Activated T-cell treated with anti-CD3 and anti-CD28 coated beads, Interleukin-2, amount 50 U/mL, for 1 hour (primary cell): ENCODE measurements around the gene RFNG.

Source experiments
- DNase-seq: peaks from one replicate; pipeline ENCODE4 v3.0.0-alpha.2; 2020

Gene RFNG

DNA sequence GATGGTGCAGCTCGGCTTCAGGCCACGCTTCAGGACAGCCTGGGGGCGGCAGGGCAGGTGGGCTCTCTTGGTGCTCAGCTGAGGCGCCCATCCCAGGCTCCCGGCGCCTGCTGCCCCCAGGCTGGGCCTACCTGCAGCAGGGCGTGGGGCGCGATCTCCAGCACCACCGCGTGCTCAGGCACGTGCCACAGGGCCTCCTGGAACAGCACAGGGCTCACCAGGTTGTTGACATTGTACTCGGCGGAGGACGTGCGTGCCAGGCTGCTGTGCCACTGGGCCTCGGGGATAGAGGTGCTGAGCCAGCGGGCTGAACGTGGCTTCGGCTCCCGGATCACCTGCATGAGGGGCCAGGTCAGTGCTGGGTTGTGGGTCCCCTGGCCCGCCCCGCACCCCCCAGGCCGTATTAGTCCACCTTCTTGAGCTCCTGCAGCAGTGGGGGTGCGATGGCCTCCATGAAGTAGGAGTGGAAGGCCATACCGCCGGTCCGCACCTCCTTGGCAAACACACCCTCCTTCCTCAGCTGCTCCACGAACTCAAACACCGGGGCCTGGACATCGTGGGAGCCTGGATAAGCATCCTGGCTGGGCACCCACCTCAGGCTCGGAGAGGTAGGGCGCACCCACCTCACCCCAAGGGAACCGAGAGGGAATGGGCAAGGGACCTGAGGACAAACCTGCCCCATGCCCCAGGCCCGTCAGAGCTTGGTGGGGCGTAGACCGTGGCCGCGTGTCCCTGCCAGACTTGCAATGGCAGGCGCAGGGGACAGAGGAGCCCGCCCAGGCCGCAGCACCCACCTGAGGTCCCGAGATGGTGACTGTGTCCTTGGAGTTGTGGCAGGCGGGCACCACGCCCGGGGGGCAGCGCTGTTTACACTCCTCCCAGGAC lies 37.5 kb upstream of the RFNG start:
- DNase-seq, result no peak

DNA sequence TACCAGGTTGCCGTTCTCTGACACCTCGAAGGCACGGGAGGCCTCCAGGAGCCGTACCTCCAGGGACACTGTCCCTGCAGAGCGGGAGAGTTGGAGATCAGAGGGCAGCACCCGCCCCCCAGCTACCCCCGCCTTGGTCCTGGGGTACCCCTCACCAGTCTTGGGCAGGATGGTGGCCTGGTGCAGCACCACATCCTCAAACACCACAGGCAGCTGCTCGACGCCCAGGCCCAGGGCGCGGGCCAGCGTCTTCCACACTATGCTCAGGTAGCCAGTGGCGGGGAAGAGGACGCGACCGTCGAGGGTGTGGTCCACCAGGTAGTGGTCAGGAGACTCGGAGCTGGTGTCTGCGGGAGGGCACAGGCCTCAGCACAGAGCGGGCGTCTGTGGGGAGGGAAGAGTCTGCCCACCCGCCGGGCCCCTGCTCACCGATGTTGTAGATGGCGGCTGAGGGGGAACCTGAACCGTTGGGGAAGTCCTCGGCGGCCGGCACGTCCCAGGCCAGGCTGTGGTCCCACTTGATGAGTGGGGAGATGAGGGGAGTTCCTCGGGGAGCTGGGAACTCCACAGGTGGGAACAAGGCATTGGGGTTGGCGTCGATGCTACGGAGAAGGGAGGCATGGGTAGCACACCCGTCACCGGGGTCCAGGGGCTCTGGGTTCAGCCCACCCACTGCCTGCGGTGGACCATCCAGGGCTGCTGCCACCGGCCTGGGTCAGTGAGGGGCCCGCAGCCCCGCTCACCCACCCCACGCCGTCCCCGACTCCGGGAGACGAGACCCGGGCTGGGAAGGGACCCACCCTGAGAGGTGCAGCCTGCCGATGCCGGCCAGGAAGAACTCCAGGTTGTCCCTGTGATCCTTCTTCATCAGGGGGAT lies 36.6 kb upstream of the RFNG start:
- DNase-seq, result no peak

DNA sequence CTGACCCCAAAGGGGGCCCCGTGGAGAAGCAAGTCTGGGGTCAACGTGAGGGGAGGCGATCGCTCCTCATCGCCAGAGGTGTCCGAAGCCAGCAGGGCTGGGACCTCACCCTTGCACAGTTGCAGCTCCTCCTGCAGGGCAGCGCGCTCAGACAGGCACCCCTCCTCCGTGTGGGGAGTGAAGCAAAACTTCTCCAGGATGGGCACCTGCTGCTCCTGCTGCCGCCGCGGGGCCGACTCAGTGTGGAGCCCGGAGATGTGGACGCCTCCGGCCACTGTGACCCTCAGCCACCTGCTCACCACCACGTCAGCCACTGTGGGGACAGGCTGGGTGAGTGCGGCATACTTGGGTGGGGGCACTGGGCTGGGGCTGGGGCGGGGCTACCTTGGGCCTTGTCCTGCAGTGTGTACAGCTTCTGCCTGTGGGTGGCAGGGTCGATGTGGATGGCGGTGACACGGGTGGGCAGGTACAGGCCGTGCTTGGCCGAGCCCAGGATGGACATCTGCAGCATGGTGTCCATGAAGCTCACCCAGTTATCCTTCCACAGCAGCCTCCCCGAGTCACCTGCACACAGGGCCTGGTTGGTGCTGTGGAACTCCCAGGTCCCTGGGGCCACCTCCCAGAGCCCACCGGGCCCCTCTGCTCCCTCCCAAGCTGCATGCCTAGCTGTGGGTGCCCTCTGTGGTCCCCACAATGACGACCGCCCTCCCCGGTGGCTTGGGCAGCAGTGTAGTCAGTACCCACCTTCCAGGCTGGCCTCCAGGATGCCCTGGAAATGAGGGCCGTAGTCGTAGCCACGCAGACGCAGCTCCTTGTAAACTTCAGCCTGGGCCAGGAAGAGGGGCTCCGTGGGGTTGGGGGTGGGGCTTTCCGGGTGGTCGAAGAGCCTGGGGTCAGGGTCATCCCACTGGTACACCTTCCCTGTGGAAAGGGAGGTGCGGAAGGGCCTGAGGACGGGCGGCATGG lies 35.6 kb upstream of the RFNG start:
- DNase-seq, result no peak

DNA sequence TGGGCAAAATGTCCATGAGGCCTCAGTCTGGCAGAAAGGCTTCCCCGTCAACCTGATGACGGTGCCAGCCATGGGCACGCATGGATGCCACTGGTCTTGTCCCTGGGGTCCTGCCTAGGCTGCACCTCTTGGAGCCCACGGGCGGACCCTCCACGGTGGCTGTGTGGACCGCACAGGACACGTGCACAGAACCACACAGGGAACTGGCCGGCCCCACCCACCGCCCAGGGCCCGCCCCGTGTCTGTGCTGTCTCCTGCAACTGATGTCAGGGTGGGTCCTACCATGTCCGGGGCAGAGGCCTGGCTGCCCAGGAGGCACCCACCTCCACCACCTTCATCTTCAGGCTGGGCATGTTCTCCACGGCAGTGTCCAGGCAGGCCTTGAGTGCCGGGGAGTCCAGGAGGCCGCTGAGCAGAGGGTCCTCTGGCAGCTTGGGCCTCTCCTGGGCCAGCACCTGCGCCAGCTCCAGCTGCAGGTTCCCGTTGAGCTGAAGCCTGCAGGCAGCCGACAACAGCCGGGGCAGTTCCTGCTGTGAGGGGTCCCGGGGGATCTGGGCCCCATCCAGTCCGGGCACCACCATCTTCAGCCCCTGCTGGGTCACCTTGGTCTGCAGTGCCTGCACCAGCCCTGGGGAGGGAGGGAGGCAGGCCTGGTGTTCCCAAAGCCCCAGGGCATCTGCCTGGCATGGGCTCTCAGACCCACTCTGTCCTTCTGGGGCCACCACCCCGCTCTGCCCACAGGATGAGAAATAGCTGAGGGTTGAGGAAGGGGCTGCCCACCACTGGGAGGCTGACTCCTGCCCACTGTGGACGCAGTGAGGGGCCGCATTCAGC lies 34.5 kb upstream of the RFNG start:
- no peak for DNase-seq

DNA sequence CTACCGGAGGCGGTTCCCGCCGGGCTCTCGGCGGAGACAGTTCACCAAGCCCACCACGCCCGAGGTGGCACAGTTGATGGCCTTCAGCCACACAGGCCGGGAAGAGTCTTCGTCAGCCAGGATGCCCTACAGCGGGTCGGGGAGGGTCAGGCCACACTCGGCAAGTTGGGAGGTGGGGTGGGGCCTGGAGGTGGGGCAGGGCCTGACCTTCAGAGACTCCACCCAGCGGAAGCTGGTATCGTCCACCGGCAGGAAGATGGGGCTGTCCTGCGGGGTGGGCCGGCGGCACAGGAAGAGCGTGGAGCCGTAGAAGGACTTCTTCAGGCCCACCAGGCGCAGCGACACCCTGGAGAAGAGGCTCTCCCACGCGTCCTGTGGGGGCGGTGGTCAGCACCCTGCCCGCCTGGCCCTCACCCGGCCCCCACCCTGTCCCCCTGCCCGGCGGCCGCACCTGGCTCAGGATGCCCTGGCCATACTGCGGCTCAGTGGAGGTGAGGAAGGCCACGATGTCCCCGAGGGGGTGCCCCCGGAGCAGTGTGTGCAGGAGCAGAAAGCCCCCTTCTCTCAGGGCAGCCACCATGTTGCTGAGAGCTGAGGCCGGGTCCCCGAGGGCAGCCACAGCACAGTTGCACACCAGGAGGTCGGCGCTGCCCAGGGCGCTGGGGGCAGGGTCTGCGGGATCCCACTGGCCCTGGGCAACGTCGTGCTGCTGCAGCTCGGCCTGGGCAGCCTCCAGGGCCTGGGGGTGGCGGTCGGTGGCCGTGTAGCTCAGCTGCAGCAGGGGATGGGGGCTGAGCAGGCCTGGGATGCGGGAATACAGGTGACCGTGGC lies 33.6 kb upstream of the RFNG start:
- DNase-seq, result no peak

DNA sequence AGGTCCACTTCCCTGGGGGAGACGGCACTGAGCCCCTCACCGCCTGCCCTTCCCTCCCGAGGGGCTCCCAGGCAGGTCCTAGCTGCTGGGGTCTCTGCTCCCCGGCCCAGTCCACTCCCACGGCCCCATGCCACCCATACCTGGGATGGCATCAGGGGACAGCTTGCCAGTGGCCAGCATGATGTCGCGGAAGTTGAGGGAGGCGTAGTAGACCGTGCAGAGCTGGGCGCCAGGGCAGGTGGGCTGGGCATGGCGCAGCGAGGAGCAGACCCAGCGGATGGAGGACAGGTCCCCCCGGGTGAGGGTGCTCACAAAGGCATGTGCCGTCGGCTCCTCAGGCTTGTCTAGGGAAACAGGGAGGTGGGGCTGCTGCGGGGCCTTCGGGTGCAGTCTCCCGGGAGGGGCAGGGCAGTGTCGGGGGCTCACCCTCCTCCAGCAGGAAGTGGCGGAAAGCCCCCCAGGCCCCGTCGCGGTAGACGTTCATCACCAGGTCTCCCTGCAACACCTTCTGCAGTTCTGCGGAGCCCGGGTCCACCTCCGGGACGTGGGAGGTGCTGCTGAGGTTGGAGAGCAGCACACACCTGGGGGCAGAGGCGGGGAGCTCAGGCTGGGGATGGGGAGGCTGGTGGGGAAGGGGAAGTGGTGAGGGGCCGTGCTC lies 32.9 kb upstream of the RFNG start:
- no peak for DNase-seq

DNA sequence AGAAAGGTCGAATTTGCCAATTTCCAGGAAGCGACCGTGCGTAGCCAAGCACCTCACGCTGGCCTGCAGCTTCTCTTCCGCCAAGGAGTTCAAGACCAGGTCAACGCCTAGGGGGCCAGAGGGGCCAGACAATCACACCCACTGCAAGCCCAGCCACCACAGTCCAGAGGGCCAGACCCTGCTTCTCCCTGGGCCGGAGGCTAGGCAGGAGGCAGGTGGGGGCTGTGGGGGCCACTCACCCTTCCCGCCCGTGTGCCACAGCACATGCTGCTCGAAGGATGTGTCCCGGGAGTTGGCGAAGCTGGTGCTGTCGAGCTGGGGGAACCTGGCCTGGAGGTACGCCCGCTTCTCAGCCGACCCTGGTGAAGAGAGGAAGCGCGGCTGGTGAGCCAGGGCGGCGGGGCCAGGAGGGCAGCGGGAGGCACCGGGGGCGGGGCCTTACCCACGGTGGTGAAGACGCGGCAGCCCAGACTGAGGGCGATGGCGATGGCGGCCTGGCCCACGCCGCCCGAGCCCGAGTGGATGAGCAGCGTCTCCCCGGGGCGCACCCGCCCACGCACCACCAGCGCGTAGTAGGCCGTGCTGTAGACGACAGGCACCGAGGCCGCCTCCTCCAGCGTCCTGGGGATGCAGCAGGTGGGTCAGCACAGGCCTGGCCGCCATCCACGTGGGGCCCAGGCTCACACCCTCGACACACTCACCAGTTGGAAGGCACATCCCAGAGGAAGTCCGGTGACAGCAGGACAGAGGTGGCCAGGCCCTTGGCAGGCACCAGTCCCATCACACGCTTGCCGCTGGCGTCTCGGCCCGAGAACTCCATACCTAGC lies 32.1 kb upstream of the RFNG start:
- DNase-seq, result no peak

DNA sequence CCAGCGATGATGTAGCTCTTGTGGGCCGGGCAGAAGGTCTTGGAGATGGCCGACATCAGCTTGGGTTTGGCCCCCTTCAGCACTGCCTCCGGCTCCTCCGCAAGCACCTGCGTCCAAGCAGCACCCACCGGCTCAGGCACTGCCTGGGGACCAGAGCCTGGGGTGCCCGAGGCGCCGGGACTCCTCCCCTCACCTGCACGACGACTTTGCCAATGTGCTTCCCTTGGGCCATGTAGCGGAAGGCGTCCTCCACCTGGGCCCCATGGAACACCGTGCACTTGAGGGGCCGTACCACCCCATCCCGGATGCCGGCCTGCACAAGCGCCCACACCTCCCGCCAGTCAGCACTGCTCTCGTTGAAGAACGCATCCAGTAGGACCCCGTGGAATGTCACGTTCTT lies 31.4 kb upstream of the RFNG start:
- no peak for DNase-seq

DNA sequence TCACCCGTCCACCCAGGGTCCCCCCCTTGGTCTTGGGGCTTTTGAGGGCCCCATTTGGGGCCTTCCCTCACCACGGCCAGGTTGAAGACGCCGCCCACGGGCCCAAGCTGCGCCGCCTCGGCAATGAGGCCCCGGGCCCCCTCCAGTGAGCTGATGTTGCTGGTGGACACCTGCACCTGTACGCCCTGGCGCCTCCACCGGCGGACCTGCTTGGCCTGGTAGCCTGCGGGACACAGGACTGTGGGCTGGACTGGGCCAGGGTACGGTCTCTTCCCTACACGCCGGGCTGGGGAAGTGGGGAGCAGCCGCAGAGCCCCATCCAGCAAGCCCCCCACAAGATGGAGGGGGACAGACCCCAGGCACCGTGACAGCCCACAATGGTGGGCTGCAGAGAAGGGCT lies 30.8 kb upstream of the RFNG start:
- DNase-seq, result no peak

DNA sequence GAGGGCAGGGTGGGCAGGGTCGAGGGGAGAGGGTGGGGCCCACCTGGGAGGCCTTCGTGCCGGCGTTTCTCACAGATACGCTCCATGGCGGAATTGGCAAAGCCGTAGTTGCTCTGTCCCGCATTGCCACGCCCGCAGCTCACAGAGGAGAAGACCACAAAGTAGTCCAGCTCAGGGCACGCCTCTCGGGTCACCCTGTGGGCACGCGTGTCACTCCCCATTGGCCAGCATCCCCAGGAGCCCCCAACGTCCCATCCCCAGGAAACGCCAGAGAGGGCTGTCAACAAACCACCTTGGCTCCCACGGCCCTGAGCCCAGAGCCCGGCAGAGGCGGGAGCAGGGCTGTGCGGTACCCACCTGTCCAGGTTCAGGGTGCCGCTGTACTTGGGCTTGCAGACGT lies 30.4 kb upstream of the RFNG start:
- no peak for DNase-seq

DNA sequence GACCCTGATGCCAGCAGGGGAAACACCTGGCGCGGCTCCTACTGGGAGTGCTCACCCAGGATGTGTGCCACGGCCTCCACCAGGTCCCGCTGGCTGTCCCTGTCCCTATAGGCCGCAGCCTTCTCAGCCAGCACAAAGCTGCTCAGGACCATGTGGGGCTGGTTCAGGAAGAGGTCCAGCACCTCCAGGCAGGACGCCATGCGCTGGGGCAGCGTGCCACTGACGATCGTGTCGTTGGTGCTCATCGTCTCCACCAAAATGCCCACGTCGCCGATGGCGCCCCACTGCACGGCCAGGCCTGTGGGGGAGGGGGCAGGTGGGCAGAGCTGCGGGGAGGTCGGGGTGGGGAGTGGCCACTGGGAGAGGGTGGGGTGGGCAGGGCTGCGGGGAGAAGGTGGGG lies 29.9 kb upstream of the RFNG start:
- DNase-seq, result no peak

DNA sequence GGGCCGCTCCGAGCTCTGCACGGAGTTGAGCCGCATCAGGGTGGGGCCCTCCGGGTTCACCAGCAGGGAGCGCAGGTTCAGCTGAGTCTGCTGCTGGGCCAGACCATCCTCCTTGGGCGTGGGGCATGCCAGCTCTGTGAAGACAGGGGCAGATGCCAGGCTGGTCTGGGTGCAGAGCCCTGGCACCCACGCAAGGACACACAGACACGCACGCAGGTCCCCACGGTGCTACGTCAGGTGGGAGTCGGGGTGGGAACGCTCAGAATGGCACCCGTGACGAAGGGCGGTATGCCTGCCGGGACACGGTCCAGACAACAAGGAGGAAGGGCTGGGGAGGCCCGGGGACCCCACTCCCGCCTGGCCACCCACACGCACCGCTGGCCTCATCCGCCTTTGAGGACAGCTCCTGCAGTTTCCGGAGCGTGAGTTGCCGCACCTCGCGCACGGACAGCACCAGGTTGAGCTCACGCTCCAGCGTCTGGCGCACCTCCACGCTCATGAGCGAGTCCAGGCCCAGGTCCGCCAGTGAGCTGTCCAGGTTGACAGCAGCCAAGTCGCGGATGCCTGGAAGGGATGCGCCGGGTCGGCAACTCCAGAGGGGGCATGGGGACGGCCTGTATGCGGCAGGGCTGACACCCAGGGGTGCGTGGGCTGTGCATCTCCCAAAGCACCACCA lies 29.3 kb upstream of the RFNG start:
- DNase-seq, result no peak

DNA sequence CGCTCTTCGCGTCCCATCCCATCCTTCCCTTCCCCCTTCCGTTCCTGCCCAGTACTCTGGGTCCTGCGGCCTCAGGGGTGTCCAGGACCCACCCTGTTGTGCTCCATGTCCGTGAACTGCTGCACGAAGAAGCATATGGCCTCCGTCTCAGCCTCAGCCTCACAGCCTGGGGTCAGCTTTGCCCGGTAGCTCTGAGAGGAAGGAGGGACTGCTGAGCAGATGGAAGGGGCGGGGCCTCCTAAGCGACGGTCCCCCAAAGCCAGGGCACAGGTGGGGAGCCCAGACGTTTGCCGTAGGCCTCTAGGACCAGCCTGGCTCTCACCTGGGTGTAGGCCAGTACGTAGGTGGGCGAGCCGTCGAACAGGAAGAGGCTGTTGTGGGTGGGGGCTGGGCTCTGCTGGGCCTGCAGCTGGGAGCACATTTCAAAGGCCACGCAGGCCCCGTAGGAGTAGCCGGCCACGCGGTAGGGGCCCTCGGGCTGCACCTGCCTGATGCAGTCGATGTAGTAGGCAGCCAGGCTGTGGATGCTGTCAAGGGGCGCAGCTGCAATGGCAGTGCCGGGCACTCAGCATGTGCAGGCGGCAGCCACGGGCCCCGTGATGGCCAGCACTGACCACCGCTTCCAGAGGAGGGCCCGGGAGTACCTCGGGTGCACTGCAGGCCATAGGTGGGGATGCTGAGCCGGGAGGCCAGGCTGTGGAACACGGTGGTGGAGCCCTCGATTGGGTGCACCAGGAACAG lies 28.6 kb upstream of the RFNG start:
- DNase-seq, result no peak

DNA sequence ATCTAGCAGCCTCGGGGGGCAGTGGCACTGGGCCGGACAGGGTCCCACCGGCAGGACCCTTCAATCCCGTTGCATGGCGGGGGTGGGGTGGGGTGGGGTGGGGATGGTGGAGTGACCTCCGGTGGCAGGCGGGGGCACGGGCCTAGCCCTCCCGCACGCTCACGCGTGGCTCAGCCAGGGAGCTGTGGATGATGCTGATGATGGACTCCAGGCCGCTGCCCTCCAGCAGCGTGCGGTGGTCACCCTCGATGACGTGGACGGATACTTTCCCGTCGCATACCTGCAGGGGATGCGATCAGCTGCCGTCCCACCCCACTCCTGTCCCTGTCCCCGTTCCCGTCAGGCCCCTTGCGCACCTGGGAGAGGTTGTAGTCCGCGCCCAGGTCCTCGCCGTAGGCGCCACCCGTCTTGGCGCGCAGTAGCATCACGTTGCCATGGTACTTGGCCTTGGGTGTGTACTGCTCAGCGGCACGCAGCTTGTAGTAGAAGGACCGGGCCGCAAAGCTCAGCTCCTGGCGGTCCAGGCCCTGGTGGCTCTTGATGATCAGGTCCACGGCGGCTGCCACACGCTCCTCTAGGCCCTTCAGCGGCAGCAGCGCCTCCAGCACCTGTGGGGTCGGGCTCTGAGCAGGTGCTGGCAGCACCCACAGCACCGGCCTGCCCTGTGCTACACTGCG lies 27.5 kb upstream of the RFNG start:
- no peak for DNase-seq

DNA sequence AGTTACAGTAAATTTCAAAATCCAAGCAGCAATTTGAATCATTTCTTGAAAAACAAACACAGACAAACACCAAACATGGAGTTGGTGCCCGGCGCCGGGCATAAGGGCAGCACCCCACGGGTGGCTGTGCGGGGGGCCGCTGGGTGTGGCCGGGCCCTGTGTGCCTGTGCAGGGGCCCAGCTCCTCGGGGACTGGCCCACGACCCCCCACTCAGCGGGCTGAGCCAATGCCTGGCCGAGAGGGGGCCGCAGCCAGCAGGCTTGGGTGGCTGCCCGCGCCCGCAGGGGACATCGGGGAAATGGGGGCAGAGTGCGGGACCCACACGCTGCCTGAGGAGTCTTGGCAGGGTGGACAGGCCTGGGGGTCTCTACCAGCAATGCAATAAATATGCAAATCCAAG lies 26.8 kb upstream of the RFNG start:
- DNase-seq, result no peak

DNA sequence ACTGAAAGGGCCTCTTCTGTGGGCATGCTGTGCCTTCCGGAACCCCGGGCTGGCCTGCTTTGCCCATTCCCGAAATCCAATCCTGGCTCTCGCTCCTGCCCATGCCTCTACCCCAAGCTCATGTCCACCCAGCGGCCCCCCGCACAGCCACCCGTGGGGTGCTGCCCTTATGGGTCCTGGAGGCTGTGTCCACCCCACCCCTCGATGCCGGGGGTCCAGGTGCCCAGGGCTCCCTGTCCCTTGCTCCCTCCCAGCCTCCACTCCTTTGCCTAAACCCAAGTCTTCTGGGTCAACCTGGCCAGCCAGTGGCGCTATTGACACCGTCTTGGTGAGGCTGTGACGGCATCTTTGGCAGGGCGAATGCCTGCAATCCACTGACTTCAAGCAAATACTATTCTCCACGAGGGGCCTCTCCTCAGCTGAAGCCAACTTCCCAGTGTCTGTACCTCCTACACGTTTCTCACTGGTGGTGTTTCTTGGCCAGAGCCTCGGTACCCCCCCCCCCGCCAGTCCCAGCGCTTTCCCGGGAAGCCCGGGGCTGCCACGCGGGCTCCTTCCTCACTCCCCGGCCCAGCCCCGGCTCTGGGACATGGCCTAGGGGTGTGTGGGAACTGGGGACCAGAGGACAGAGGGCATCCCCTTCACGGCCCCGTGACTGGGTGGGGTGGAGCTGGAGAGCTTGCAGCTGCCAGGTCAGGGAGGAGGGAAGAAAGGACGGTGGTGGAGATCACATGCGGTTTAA lies 26.2 kb upstream of the RFNG start:
- no peak for DNase-seq
